ENCODE results near the gene MED16.

The MED16 gene

DNA sequence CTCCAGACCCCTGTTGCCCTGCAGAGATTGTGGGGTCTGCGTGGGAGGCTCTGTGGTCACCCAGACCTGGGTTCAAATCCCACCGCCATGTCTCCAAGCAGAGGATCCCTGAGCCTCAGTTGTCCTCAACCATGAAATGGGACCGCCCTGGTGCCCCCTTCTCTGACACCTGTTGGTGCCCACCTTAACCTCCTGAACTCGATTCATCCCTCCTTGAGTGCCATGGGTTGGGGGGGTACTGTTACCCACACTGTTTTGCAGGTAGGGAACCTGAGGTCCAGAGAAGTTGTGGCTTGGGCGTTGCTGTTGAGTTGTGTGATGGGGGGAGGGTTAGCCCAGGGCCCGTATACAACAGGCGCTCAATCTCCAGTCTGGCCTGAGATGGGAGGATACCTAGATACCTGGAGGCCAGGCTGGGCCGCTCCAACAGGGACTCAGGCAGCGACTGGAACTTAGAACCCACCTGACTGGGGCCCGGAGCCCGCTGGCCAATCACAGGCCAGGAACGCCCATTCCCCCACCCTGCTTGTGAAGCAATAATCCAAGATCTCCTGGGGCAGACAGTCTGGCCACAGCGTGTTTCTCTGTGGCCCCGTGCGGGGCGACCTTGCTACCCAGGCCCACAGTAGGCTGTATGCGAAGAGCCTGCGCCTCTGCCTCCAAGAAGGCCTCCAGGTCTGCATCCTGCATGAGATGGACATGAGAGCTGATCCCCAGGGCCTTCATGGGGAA is 35.6 kb upstream of the MED16 start:
- no peak for DNase-seq

DNA sequence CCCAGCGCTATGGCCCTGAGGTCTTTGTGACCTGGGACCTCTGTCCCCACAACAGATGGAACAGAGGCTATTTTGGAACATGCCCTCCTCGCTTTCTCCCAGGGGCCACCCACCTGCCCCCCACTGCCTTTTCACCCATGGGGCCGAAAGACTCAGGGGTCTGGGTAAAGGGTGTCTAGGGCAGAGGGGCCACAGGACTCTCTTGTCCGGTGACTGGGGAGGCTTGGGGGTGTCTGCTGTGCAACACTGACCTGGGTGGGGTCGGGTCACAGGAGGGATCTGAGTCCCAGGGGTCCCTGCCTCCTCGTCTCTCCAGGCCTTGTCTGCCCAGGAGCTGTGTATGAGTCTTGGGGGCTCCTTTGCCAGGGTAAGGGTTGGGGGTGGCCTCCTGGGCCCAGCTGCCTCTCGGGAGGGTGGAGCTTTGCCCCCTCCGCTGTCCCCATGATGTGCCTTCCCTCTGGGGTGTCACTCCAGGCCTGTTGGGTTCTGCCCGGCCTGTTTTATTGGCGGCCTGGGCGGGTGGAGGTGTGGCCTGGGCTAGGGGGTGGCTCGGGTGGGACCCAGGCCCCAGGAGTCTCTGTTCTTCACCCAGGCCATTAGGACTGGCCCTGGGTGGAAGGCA is 34.9 kb upstream of the MED16 start:
- no peak for DNase-seq

GRCh38 chr19:927351-927779 is 34.4 kb upstream of the MED16 start:
- DNase-seq: no peak

DNA sequence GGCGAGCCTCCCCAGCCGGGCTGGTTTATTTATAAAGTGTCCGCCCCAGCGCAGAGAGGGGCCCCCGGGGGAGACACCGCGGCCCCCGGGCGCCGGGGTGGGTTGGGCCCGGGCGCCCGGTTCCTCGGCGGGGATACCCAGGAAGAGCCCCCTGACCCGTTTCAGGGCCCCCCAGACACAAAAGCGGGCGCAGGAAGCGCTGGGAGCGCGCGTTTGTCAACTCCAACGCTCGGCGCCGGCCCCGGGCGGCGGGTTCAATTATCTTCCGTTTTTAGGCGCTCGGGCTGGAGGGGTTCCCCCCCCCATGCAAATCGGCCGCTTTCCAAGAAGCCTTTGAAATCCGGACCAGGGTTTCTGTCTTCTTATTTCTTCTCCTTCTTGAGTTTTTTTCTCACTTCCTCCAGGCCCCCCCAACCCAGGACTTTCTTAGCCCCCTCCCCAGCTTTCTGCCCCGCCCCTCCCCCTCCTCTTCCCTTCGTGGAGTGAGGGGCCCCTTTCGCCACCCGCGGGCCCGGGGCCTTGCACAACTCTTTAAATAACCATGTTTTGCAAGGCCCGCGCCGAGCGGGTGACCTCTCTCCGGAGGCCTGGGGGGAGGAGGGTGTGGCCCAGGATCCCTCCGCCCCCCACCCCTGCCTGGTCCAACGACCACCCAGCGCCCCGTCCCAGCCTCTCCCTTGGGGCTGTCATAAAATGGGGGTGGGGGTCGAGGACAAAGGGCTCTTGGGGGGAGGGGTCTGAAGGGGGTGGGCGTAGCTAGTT is 33.8 kb upstream of the MED16 start:
- DNase-seq: no peak

DNA sequence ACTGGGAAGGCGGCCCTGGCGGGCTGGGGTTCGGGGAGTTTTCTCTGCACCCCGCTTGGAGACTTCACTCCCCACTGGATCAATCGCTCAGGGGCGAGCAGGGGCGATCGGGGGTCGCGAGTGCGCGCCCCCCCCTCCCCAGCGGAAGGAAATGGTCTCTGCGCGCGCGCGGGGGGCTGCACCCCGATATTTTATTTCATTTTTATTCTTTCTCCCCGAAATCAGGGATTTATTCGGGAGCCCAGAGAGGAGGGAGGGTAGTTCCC is 33.3 kb upstream of the MED16 start:
- no peak for DNase-seq

- DNase-seq: peak; percentile 75
Measured at GRCh38 chr19:925526-926322, 32.7 kb upstream of the MED16 start, which contains the start of gene ARID3A. Gene ARID3A (plus strand): TSS chr19:926035. CDS start chr19:929529, 3,494 bp downstream.

DNA sequence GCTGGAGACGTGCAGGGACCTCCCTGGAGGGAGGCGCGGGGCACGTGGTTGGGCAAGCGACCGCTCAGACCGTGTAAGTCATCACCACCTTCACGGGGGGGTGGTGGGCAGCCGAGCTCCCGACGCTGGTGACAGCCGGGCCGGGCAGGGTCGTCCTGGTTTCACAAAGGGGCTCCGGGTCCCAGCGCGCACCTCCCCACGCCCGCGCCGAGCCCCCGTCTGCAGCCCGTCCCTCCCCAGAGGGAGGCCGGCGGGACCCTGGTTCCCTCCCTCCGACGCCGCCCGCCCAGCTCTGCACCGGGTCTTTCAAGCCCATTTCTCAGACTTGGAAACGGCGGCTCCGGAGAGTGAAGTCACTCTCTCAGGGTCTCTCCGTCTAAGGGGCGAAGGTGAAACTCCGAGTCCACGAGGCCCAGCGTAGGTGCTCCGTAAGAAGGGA is 32.1 kb upstream of the MED16 start:
- DNase-seq: no peak

GRCh38 chr19:924553-925086 is 31.6 kb upstream of the MED16 start:
- no peak for DNase-seq

DNA sequence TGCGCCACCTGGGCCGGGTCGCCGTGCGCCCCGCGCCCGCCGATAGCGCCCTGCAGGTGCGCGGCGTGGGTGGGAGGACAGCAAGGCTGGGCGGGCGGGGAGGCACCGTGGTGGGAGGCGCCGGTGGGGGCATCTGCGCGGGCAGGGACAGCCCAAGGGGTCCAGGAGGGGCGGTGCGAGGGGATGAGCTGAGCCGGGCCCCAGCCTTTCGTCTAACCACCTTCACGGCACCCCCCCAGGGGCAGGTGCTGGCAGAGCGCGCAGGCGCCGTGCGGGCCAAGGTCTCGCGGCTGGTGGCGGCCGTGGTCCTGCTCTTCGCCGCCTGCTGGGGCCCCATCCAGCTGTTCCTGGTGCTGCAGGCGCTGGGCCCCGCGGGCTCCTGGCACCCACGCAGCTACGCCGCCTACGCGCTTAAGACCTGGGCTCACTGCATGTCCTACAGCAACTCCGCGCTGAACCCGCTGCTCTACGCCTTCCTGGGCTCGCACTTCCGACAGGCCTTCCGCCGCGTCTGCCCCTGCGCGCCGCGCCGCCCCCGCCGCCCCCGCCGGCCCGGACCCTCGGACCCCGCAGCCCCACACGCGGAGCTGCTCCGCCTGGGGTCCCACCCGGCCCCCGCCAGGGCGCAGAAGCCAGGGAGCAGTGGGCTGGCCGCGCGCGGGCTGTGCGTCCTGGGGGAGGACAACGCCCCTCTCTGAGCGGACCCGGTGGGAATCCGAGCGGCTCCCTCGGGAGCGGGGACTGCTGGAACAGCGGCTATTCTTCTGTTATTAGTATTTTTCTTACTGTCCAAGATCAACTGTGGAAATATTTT is 27.3 kb upstream of the MED16 start:
- no peak for DNase-seq

DNA sequence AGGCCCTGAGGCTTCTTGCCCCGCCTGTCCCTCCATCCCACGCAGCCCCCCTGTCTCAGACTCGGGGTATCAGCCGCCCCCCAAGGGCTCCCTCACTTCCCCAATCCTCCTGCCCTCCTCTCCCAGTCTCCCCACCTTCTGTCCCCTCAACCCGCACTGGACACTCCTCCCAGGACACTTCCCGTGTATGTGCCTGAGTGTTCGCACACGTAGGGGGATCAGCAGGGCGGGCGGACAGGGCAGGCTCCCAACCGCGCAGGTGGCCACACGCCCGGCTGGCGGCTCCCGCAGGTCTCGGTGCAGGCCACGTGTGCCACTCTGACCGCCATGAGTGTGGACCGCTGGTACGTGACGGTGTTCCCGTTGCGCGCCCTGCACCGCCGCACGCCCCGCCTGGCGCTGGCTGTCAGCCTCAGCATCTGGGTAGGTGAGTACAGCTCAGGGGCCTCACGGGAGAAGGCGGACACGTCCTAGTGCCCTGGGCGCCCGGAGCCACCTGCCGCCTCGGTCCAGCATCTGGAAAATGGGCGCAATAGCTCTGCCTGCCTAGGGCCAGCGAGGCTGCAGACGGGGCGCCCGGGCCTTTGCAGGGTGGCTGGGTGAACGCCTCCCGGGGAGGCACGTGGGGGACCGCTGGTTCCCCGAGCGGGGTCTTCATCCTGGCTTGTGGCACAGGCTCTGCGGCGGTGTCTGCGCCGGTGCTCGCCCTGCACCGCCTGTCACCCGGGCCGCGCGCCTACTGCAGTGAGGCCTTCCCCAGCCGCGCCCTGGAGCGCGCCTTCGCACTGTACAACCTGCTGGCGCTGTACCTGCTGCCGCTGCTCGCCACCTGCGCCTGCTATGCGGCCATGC is 26.4 kb upstream of the MED16 start:
- no peak for DNase-seq

DNA sequence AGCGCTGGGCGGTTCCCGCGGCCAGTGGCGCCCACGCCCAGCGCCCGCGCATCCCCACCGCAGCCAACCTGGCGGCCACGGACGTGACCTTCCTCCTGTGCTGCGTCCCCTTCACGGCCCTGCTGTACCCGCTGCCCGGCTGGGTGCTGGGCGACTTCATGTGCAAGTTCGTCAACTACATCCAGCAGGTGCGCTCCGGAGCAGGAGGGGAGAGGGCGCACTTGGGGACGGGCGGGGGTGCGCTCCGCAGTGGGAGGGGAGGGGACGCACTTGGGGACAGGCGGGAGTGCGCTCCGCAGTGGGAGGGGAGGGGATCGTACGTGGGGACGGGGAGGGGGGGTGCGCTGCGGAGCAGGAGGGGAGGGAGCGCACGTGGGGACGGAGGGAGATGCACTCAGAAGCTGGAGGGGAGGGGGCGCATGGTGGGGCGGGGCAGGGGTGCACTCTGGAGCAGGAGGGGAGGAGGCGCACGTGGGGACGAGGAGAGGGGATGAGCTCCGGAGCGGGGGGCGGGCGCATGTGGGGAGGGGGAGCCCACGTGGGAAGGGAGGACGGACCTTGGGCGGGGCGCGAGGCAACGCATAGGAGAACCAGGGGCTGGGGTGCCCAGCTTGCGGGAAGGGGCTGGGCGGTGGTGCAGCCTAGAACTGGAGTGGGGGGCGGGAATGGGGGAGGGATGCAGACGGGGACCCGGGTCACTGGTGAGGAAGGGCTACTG is 25.7 kb upstream of the MED16 start:
- no peak for DNase-seq

DNA sequence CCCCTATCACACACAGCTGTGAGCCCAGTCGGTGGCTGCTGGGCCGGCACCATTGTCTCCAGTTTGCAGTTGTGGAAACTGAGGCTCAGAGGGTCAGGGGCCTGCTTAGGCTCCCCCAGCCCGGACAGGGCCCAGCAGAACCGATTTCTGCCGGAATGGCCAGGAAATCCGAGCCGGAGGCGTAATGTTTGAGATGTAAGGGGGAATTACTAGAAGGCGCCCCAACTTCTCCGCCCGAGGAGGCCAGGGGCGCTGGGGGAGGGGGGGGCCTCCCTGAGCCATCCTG is 25.1 kb upstream of the MED16 start:
- DNase-seq: no peak

DNA sequence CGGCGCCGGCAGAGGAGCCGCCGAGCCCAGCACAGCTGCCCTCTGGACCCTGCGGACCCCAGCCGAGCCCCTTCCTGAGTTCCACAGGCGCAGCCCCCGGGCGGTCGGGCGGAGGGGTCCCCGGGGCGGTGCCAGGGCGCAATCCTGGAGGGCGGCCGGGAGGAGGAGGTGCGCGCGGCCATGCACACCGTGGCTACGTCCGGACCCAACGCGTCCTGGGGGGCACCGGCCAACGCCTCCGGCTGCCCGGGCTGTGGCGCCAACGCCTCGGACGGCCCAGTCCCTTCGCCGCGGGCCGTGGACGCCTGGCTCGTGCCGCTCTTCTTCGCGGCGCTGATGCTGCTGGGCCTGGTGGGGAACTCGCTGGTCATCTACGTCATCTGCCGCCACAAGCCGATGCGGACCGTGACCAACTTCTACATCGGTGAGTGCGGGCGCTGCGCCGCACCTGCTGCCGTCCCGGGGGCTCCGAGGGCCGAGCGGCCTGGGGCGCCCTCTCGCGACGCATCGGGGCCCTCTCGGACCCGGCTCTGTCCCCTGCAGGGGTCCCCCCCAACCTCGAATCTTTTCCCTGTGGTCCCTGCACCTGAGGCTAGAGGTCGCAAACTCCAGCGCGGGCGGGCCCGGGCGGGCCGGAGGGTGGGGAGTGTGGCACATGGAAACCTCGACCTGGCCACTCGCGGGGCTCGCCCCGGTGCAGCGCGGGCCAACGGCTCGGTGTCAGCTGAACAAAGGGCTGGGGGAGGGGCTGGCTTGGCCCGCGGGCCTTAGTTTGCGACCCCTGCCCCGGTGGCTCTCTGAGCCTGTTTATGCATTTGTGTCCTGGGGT is 24.6 kb upstream of the MED16 start, which contains the start of gene KISS1R:
KISS1R (plus strand) TSS at position 11 of the 829 bp plus-strand sequence; CDS start at position 181, 170 bp downstream.
- no peak for DNase-seq

- no peak for DNase-seq
Measured at GRCh38 chr19:916645-917322, 23.8 kb upstream of the MED16 start.

DNA sequence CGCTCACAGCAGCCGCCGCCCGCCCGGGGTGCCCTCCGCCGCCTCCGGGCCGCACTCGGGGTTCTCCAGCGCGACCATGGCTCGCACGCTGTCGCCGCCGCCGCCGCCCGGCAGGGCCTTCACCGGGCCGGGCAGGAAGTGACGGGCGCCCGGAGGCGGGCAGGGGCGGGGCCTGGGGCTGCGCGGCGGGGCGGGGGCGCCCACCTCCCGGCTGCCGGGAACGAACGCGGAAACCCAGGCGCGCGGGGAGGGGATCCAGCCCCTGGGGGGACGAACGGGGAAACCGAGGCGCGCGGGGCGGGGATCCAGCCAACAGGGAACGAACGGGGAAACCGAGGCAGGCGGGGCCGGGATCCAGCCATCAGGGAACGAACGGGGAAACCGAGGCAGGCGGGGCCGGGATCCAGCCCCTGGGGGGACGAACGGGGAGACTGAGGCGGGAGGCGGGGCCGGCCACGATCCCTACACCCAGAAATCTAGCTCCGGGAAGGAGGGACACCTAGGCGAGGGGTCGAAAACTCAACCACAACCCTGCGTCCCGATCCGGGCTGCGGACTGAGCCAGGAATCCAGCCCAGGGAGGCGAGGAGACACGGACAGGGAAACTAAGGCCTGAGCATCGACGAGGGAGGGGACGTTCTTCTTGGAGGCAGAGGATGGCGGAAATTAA is 20.2 kb upstream of the MED16 start, which contains the start of gene R3HDM4:
R3HDM4 (minus strand) TSS at position 140 of the 669 bp plus-strand sequence; CDS start at position 78, 62 bp downstream.
- peak; percentile 39 for DNase-seq

GRCh38 chr19:912181-913079 is 19.4 kb upstream of the MED16 start:
- no peak for DNase-seq
